K562 (cell line): Measurements from ENCODE around the gene SLC12A4. TPM values are rescaled to one million over a fixed set of nuclear protein-coding genes. Genes with fewer than 3 reads are reported as not detected.

Experiments used
- BRF1 ChIP-seq: IDR thresholded peaks from 3 replicates; pipeline ENCODE4 v1.6.1; 2011; ENCODE audit warnings: borderline replicate concordance, mild to moderate bottlenecking; ENCODE audit not compliant: insufficient read length; ENCODE audit errors: extremely low read depth
- CCNT2 ChIP-seq: IDR thresholded peaks from 2 replicates; pipeline ENCODE4 v1.6.1; 2011; ENCODE audit warnings: borderline replicate concordance, low read depth, mild to moderate bottlenecking, moderate library complexity, mixed read lengths, low read length; ENCODE audit not compliant: insufficient read length; ENCODE audit errors: extremely low read depth
- CSDE1 ChIP-seq, 2 experiments: fragments of 450-650 bp; IDR thresholded peaks; 2 replicates each; pipeline ENCODE4 v1.6.1; 2016; ENCODE audit warnings: mild to moderate bottlenecking in 1 of 2
- DIDO1 ChIP-seq: fragments of 450-650 bp; IDR thresholded peaks from 2 replicates; pipeline ENCODE4 v1.6.1; 2016; ENCODE audit warnings: low read depth, missing biosample characterization, missing genetic modification characterization
- DLX4 ChIP-seq: fragments of 250-450 bp; sonication (Bioruptor Pico); IDR thresholded peaks from 2 replicates; pipeline ENCODE4 v1.6.1; 2021; ENCODE audit warnings: mild to moderate bottlenecking
- ELF1 ChIP-seq: fragments of 200-800 bp; sonication (Bioruptor generic); IDR thresholded peaks from 2 replicates; pipeline ENCODE4 v1.6.1; 2016; ENCODE audit warnings: missing genetic modification characterization, missing compliant biosample characterization
- ETV6 ChIP-seq, 3 experiments: fragments of 150-350 bp in 1 of 3; sonication (generic) in 1 of 3; formaldehyde crosslinking in 1 of 3; IDR thresholded peaks; 2 replicates each; pipeline versions ENCODE4 v1.6.1 to v1.8.0; 2014 to 2022; ENCODE audit warnings: borderline replicate concordance in 2 of 3, low read depth in 2 of 3, antibody characterized with exemption in 1 of 3, low read length in 1 of 3, mild to moderate bottlenecking in 1 of 3, missing genetic modification reagents in 1 of 3
- MAFG ChIP-seq: fragments of 450-650 bp; conservative IDR thresholded peaks from 2 replicates; pipeline ENCODE4 v1.6.1; 2016; ENCODE audit warnings: missing genetic modification characterization, missing compliant biosample characterization
- MCM5 ChIP-seq: fragments of 450-650 bp; IDR thresholded peaks from 2 replicates; pipeline ENCODE4 v1.6.1; 2016; ENCODE audit warnings: low read depth
- MTF1 ChIP-seq: fragments of 250-450 bp; sonication (Bioruptor Pico); IDR thresholded peaks from 2 replicates; pipeline ENCODE4 v1.9.0; 2021; ENCODE audit warnings: moderate library complexity, mild to moderate bottlenecking, inconsistent platforms, borderline replicate concordance
- NFE2L1 ChIP-seq: fragments of 450-650 bp; IDR thresholded peaks from 2 replicates; pipeline ENCODE4 v1.6.1; 2016; ENCODE audit warnings: missing genetic modification characterization, low read depth, mild to moderate bottlenecking, missing compliant biosample characterization, moderate library complexity, borderline replicate concordance
- POLR2G ChIP-seq: fragments of 200-400 bp; formaldehyde crosslinking; IDR thresholded peaks from 2 replicates; pipeline ENCODE4 v1.6.1; 2017; ENCODE audit warnings: low read depth, mild to moderate bottlenecking, antibody characterized with exemption, low read length, moderate library complexity
- PTBP1 ChIP-seq: fragments of 200-400 bp; formaldehyde crosslinking; IDR thresholded peaks from 2 replicates; pipeline ENCODE4 v1.6.1; 2017; ENCODE audit warnings: low read depth, low read length
- RB1 ChIP-seq: fragments of 450-650 bp; IDR thresholded peaks from 2 replicates; pipeline ENCODE4 v1.6.1; 2017; ENCODE audit warnings: low read depth, mild to moderate bottlenecking
- RBM15 ChIP-seq: fragments of 200-400 bp; formaldehyde crosslinking; IDR thresholded peaks from 2 replicates; pipeline ENCODE4 v1.6.1; 2018; ENCODE audit warnings: mild to moderate bottlenecking, low read length, moderate library complexity; ENCODE audit not compliant: insufficient read depth
- RBM17 ChIP-seq: fragments of 200-400 bp; formaldehyde crosslinking; IDR thresholded peaks from 2 replicates; pipeline ENCODE4 v1.6.1; 2017; ENCODE audit warnings: low read depth, mild to moderate bottlenecking, low read length, borderline replicate concordance
- RUNX1 ChIP-seq: sonication (generic); IDR thresholded peaks from 2 replicates; pipeline ENCODE4 v1.6.1; 2016; ENCODE audit warnings: antibody characterized with exemption, low read depth
- ZKSCAN1 ChIP-seq: fragments of 150-350 bp; IDR thresholded peaks from 2 replicates; pipeline ENCODE4 v1.6.1; 2016; ENCODE audit warnings: low read depth, low read length
- ZNF143 ChIP-seq: sonication (generic); formaldehyde crosslinking; IDR thresholded peaks from 2 replicates; pipeline ENCODE4 v1.9.0; 2022; ENCODE audit warnings: mild to moderate bottlenecking, missing genetic modification reagents
- ZNF212 ChIP-seq: fragments of 450-650 bp; formaldehyde crosslinking; IDR thresholded peaks from 2 replicates; pipeline ENCODE4 v1.4.0; 2020; ENCODE audit warnings: mild to moderate bottlenecking
- ZNF75A ChIP-seq: fragments of 450-650 bp; formaldehyde crosslinking; IDR thresholded peaks from 2 replicates; pipeline ENCODE4 v1.4.0; 2020; ENCODE audit warnings: mild to moderate bottlenecking
- polyA plus RNA-seq, 8 experiments: library from polyadenylated mRNA; depleted of rRNA in 4 of 8; stranded (reverse) in 5 of 8; unstranded in 3 of 8; fragments of >200 nt; fragmentation: Nextera tagmentation in 2 of 8; fragmentation: Illumina TruSeq in 1 of 8; extraction: Ambion mirVana in 2 of 8; extraction: Trizol in 1 of 8; gene quantifications; 2 replicates each; pipeline versions ENCODE4 v1.2.1 to v1.2.3, GENCODE V29; 2011 to 2014; ENCODE audit warnings: inconsistent platforms in 1 of 8, missing spikeins in 1 of 8
- total RNA-seq, 7 experiments: library from RNA; depleted of rRNA in 6 of 7; stranded (reverse); fragments of >200 nt in 6 of 7; fragmentation: Illumina TruSeq in 2 of 7; extraction: Trizol in 2 of 7; gene quantifications; 2 replicates each; pipeline versions ENCODE4 v1.2.1 to v1.2.3, GENCODE V29; 2011 to 2021; ENCODE audit warnings: low replicate concordance in 1 of 7
- TF ChIP-seq, protein P1 (sequence below), 2 experiments: IDR thresholded peaks; 2 replicates each; pipeline ENCODE4 v1.6.1; 2011; ENCODE audit warnings: borderline replicate concordance in 1 of 2, control low read depth in 1 of 2, low read depth in 1 of 2, low read length in 1 of 2, mild to moderate bottlenecking in 1 of 2, mixed read lengths in 1 of 2, moderate library complexity in 1 of 2; ENCODE audit not compliant: insufficient read depth in 1 of 2, insufficient read length in 1 of 2, poor library complexity in 1 of 2, severe bottlenecking in 1 of 2; ENCODE audit errors: extremely low read depth in 1 of 2
- TF ChIP-seq, protein P2 (sequence below): sonication (generic); formaldehyde crosslinking; IDR thresholded peaks from 2 replicates; pipeline ENCODE4 v1.8.0; 2022; ENCODE audit warnings: missing genetic modification reagents, mild to moderate bottlenecking, moderate library complexity, borderline replicate concordance

The SLC12A4 gene
- total and polyA plus RNA-seq, 9 of the 15 experiments (the other 6 are each of a cell fraction or from before 2014, with no cell fraction given) = 0.75 to 43.5 (median 15.0) TPM

GRCh38 chr16:67928561-67929364, 39.7 kb downstream of the SLC12A4 start (continued):
- TF ChIP-seq MTF1 (CRISPR knock-in tag) (no peak), MCM5 (no peak), RUNX1 (no peak), NFE2L1 (no peak), ETV6 (IDR thresholded peaks at IDR 0.05; ENCODE audit: borderline replicate concordance in 1 of 2, low read depth in 2 of 2, low read length in 1 of 2) (no peak), ETV6 (CRISPR knock-in tag; IDR thresholded peaks at IDR 0.05; ENCODE audit: borderline replicate concordance) (no peak), DLX4 (CRISPR knock-in tag) (no peak), ELF1 (tag) (no peak), RB1 (peak; percentile 80; the same call in 1 of the 2 replicates), ZNF212 (CRISPR knock-in tag) (no peak), CCNT2 (no peak), RBM15 (no peak), MAFG (tag) (no peak), ZNF75A (CRISPR knock-in tag) (no peak), BRF1 (no peak), ZNF143 (CRISPR knock-in tag) (no peak), DIDO1 (no peak), CSDE1 (IDR thresholded peaks at IDR 0.05) (no peak), RBM17 (no peak), ZKSCAN1 (0 out of 2 replicates have a peak, but pooled peaks have one; percentile 43), POLR2G (peak; percentile 39; the same call in 1 of the 2 replicates), PTBP1 (no peak)
- TF ChIP-seq, protein P1, sequence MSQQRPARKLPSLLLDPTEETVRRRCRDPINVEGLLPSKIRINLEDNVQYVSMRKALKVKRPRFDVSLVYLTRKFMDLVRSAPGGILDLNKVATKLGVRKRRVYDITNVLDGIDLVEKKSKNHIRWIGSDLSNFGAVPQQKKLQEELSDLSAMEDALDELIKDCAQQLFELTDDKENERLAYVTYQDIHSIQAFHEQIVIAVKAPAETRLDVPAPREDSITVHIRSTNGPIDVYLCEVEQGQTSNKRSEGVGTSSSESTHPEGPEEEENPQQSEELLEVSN (IDR thresholded peaks at IDR 0.05; ENCODE audit: borderline replicate concordance in 1 of 2, extremely low read depth in 1 of 2, insufficient read depth in 1 of 2, insufficient read length in 1 of 2, low read depth in 1 of 2, low read length in 1 of 2, poor library complexity in 1 of 2, severe bottlenecking in 1 of 2) = no peak
- TF ChIP-seq, protein P2, sequence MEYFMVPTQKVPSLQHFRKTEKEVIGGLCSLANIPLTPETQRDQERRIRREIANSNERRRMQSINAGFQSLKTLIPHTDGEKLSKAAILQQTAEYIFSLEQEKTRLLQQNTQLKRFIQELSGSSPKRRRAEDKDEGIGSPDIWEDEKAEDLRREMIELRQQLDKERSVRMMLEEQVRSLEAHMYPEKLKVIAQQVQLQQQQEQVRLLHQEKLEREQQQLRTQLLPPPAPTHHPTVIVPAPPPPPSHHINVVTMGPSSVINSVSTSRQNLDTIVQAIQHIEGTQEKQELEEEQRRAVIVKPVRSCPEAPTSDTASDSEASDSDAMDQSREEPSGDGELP = peak; percentile 60; the same call in 1 of the 2 replicates
